ENCODE data around the gene WIF1. TPM values are rescaled to one million over a fixed set of nuclear protein-coding genes. Genes with fewer than 3 reads are reported as not detected.

The WIF1 gene
- total RNA-seq, 1 donor from 2014 or later: not detected

GRCh38 chr12:65019696-65020234 is 101.3 kb downstream of the WIF1 start:
- no peak for DNase-seq
- Histone ChIP-seq H3K27me3 (ENCODE audit: low read depth) (peaks cover 39% of the 10 kb centered on the region), H3K4me3 (no peak overlapping the region), H3K27ac (replicated peaks) (no peak overlapping the region), H3K4me1 (no peaks in the 10 kb centered on the region), H3K9me3 (replicated peaks) (peaks cover 4% of the 10 kb centered on the region), H3K36me3 (no peaks in the 10 kb centered on the region)
- TF ChIP-seq, protein P1, sequence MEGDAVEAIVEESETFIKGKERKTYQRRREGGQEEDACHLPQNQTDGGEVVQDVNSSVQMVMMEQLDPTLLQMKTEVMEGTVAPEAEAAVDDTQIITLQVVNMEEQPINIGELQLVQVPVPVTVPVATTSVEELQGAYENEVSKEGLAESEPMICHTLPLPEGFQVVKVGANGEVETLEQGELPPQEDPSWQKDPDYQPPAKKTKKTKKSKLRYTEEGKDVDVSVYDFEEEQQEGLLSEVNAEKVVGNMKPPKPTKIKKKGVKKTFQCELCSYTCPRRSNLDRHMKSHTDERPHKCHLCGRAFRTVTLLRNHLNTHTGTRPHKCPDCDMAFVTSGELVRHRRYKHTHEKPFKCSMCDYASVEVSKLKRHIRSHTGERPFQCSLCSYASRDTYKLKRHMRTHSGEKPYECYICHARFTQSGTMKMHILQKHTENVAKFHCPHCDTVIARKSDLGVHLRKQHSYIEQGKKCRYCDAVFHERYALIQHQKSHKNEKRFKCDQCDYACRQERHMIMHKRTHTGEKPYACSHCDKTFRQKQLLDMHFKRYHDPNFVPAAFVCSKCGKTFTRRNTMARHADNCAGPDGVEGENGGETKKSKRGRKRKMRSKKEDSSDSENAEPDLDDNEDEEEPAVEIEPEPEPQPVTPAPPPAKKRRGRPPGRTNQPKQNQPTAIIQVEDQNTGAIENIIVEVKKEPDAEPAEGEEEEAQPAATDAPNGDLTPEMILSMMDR (IDR thresholded peaks at IDR 0.05; ENCODE audit: borderline replicate concordance): no peak
- intact Hi-C loops (cut with micrococcal nuclease): no loop called here

GRCh38 chr12:65016881-65017650 is 104.0 kb downstream of the WIF1 start:
- no peaks in the 10 kb centered on the region for H3K36me3 ChIP-seq
- TF ChIP-seq, protein P1 (IDR thresholded peaks at IDR 0.05; ENCODE audit: borderline replicate concordance): no peak
- no peak overlapping the region for H3K27ac ChIP-seq (replicated peaks)
- no peaks in the 10 kb centered on the region for H3K9me3 ChIP-seq (replicated peaks)
- DNase-seq: no peak
- no peaks in the 10 kb centered on the region for H3K4me1 ChIP-seq
- no peak overlapping the region for H3K4me3 ChIP-seq
- H3K27me3 ChIP-seq (ENCODE audit: low read depth): peaks cover 36% of the 10 kb centered on the region
- intact Hi-C loops (cut with micrococcal nuclease): no loop called here

GRCh38 chr12:65015850-65016249 is 105.3 kb downstream of the WIF1 start:
- TF ChIP-seq, protein P1 (IDR thresholded peaks at IDR 0.05; ENCODE audit: borderline replicate concordance): no peak
- Histone ChIP-seq H3K27ac (replicated peaks) (no peak overlapping the region), H3K36me3 (no peaks in the 10 kb centered on the region), H3K4me3 (no peak overlapping the region), H3K27me3 (ENCODE audit: low read depth) (peaks cover 26% of the 10 kb centered on the region), H3K4me1 (no peaks in the 10 kb centered on the region), H3K9me3 (replicated peaks) (no peaks in the 10 kb centered on the region)
- no peak for DNase-seq
- intact Hi-C loops (cut with micrococcal nuclease): no loop called here

DNA sequence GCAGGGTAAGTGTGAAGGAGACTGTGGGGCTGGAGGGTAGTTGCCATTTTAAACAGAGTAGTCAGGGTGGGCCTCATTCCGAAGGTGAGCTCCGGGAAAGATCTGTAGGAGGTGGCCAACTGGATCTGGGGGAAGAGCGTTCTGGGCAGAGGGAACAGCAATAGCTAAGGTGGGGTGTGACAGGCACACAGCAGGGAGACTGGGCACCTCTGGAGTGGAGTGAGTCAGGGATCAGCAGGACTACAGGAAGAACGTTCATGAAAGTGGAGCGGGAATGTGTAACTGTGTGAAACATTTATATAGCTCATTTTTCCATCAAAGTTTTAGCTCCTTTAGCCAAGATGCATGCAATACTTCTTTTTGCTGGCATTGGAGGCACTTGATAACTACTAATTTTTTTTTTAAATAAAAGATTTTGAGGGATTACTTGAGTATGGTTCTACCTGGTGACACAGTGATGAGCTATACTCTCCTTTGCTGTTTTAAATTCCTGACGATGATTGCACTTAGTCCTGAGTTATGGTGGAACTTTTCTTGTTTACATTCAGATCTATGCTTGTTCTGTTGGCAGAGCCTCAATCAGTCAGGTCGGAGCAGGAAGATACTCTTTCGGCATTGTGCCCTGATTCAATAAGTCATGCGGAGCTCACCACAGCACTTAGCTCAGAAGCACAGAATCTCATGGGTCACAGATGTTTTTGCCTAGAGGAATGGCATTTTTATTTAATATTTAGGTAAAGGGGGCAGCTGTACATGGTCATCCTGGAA is 106.4 kb downstream of the WIF1 start:
- intact Hi-C loops (cut with micrococcal nuclease): no loop called here
- H3K9me3 ChIP-seq (replicated peaks): no peaks in the 10 kb centered on the region
- DNase-seq: no peak
- no peaks in the 10 kb centered on the region for H3K4me1 ChIP-seq
- no peak overlapping the region for H3K4me3 ChIP-seq
- TF ChIP-seq, protein P1 (IDR thresholded peaks at IDR 0.05; ENCODE audit: borderline replicate concordance): no peak
- peaks cover 26% of the 10 kb centered on the region for H3K27me3 ChIP-seq (ENCODE audit: low read depth)
- H3K36me3 ChIP-seq: no peaks in the 10 kb centered on the region
- H3K27ac ChIP-seq (replicated peaks): no peak overlapping the region

GRCh38 chr12:65010437-65010836 is 110.7 kb downstream of the WIF1 start:
- intact Hi-C loops (cut with micrococcal nuclease): no loop called here
- TF ChIP-seq, protein P1 (IDR thresholded peaks at IDR 0.05; ENCODE audit: borderline replicate concordance): no peak

More at GRCh38 chr12:65010437-65010836, 110.7 kb downstream of the WIF1 start:
- no peak overlapping the region for H3K27ac ChIP-seq (replicated peaks)
- DNase-seq: no peak
- no peaks in the 10 kb centered on the region for H3K4me1 ChIP-seq
- no peaks in the 10 kb centered on the region for H3K9me3 ChIP-seq (replicated peaks)
- no peaks in the 10 kb centered on the region for H3K36me3 ChIP-seq
- peaks cover 19% of the 10 kb centered on the region for H3K27me3 ChIP-seq (ENCODE audit: low read depth)
- H3K4me3 ChIP-seq: no peak overlapping the region

Measured in left ventricle myocardium inferior (tissue), 1 donor.